GM12878 (cell line): Measurements from ENCODE around the gene TRAF7. TPM values are rescaled to one million over a fixed set of nuclear protein-coding genes. Genes with fewer than 3 reads are reported as not detected.

Experiments
- ATAC-seq: fragments of 200-7000 bp; cut with Tn5 transposase; 3 replicates; pipeline ENCODE4 v1.9.1; 2020; ENCODE audit warnings: mild to moderate bottlenecking, moderate library complexity
- BruUV-seq: library from RNA; stranded (reverse); fragments of 400-500 nt; replicated peaks from 2 replicates; lab custom pipeline; 2021; lab: Mats Ljungman, UMichigan
- CTCF ChIA-PET: fragments of 300-600 bp; sonication (Branson Sonifier 250); formaldehyde crosslinking; extraction: SDS; loops from one replicate; lab custom pipeline; 2021; ENCODE audit warnings: inconsistent platforms; lab: Yijun Ruan, JAX
- POLR2A ChIA-PET: fragments of 350-600 bp; formaldehyde crosslinking; extraction: SDS; loops from one replicate; lab custom pipeline; 2021; ENCODE audit warnings: inconsistent platforms; lab: Charles Lee
- RAD21 ChIA-PET: fragments of 300-600 bp; sonication (Branson Sonifier 250); formaldehyde crosslinking; loops from one replicate; lab custom pipeline; 2023; ENCODE audit warnings: antibody characterized with exemption; ENCODE audit not compliant: unreplicated experiment; lab: Charles Lee
- SMC1A ChIA-PET: fragments of 300-600 bp; sonication (Branson Sonifier 250); formaldehyde crosslinking; loops from one replicate; lab custom pipeline; 2023; ENCODE audit not compliant: unreplicated experiment, uncharacterized antibody; lab: Charles Lee
- DNase-seq: peaks from one replicate; pipeline ENCODE4 v3.0.0-alpha.2; 2011; ENCODE audit warnings: low read depth, low spot score
- FAIRE-seq: peaks from 3 replicates; lab custom pipeline; 2011; peaks lifted over from hg19 to GRCh38; lab: Jason Lieb, UNC
- H2AFZ ChIP-seq: 2 replicates; pipeline ENCODE4 v1.6.0; 2011; ENCODE audit warnings: low read depth, low read length, control low read depth; ENCODE audit not compliant: control insufficient read depth
- H3K27ac ChIP-seq: 2 replicates; pipeline ENCODE4 v1.5.1; 2011; ENCODE audit warnings: control low read depth; ENCODE audit not compliant: control insufficient read depth, insufficient read depth
- H3K27me3 ChIP-seq, 2 experiments: replicated peaks in 1 of 2; 2 replicates each; pipeline versions ENCODE4 v1.6.0 to v1.6.1; 2011; ENCODE audit warnings: low read length in 1 of 2; ENCODE audit not compliant: control insufficient read depth in 2 of 2, insufficient read depth in 2 of 2
- H3K36me3 ChIP-seq, 2 experiments: 2 replicates each; pipeline ENCODE4 v1.5.1; 2011; ENCODE audit warnings: low read length in 1 of 2; ENCODE audit not compliant: control insufficient read depth in 2 of 2, insufficient read depth in 2 of 2
- H3K4me1 ChIP-seq: 2 replicates; pipeline ENCODE4 v1.6.1; 2011; ENCODE audit warnings: mild to moderate bottlenecking, low read length, moderate library complexity, mixed read lengths; ENCODE audit not compliant: control insufficient read depth, insufficient read depth
- H3K4me2 ChIP-seq: 2 replicates; pipeline ENCODE4 v1.6.0; 2011; ENCODE audit warnings: control low read depth; ENCODE audit not compliant: control insufficient read depth, insufficient read depth
- H3K4me3 ChIP-seq: fragments of 200-600 bp; sonication (generic); 2 replicates; pipeline ENCODE4 v1.5.1; 2016
- H3K79me2 ChIP-seq: 2 replicates; pipeline ENCODE4 v1.6.0; 2011; ENCODE audit warnings: low read length; ENCODE audit not compliant: control insufficient read depth, insufficient read depth
- H3K9ac ChIP-seq: 2 replicates; pipeline ENCODE4 v1.8.0; 2011; ENCODE audit warnings: low read length, control low read depth, mixed read lengths; ENCODE audit not compliant: control insufficient read depth, insufficient read depth
- H3K9me3 ChIP-seq: replicated peaks from 3 replicates; pipeline ENCODE4 v1.5.1; 2011; ENCODE audit warnings: mild to moderate bottlenecking, low read length; ENCODE audit not compliant: control insufficient read depth, insufficient read depth
- H4K20me1 ChIP-seq: 2 replicates; pipeline ENCODE4 v1.6.0; 2011; ENCODE audit not compliant: control insufficient read depth, insufficient read depth
- ATF2 ChIP-seq: IDR thresholded peaks from 2 replicates; pipeline ENCODE4 v1.6.1; 2012; ENCODE audit warnings: low read length, inconsistent platforms
- BACH1 ChIP-seq: fragments of 450-650 bp; IDR thresholded peaks from 2 replicates; pipeline ENCODE4 v1.6.1; 2017; ENCODE audit warnings: mild to moderate bottlenecking, borderline replicate concordance
- EP300 ChIP-seq, 2 experiments: fragments of 150-350 bp in 1 of 2; IDR thresholded peaks; 2 replicates each; pipeline ENCODE4 v1.6.1; 2011 to 2012; ENCODE audit warnings: low read depth in 2 of 2, low read length in 2 of 2, borderline replicate concordance in 1 of 2, improper control_type of control experiment in 1 of 2, inconsistent platforms in 1 of 2; ENCODE audit not compliant: control insufficient read depth in 1 of 2
- ETV6 ChIP-seq, 2 experiments: fragments of 450-650 bp in 1 of 2; IDR thresholded peaks in 1 of 2; conservative IDR thresholded peaks in 1 of 2; 2 replicates each; pipeline ENCODE4 v1.6.1; 2014; ENCODE audit warnings: antibody characterized with exemption in 1 of 2, borderline replicate concordance in 1 of 2, low read depth in 1 of 2, mild to moderate bottlenecking in 1 of 2, moderate library complexity in 1 of 2
- JUND ChIP-seq: IDR thresholded peaks from 2 replicates; pipeline ENCODE4 v1.6.1; 2012; ENCODE audit warnings: low read depth, mild to moderate bottlenecking, low read length, improper control_type of control experiment, moderate library complexity
- NRF1 ChIP-seq: conservative IDR thresholded peaks from 2 replicates; pipeline ENCODE4 v1.6.1; 2011; ENCODE audit warnings: mild to moderate bottlenecking, low read depth, low read length, improper control_type of control experiment
- PAX8 ChIP-seq: fragments of 450-650 bp; IDR thresholded peaks from 2 replicates; pipeline ENCODE4 v1.6.1; 2017; ENCODE audit warnings: mild to moderate bottlenecking, moderate library complexity
- SMAD1 ChIP-seq: fragments of 450-650 bp; IDR thresholded peaks from 2 replicates; pipeline ENCODE4 v1.6.1; 2018; ENCODE audit warnings: mild to moderate bottlenecking, low read depth; ENCODE audit not compliant: partially characterized antibody
- STAT1 ChIP-seq: fragments of 450-650 bp; conservative IDR thresholded peaks from 2 replicates; pipeline ENCODE4 v1.6.1; 2014; ENCODE audit warnings: antibody characterized with exemption, mild to moderate bottlenecking
- TCF3 ChIP-seq: IDR thresholded peaks from 2 replicates; pipeline ENCODE4 v1.6.1; 2012; ENCODE audit warnings: low read depth, mild to moderate bottlenecking, low read length, borderline replicate concordance; ENCODE audit not compliant: insufficient read depth
- TCF7 ChIP-seq: IDR thresholded peaks from 2 replicates; pipeline ENCODE4 v1.6.1; 2014; ENCODE audit warnings: antibody characterized with exemption, borderline replicate concordance
- ZBED1 ChIP-seq: IDR thresholded peaks from 2 replicates; pipeline ENCODE4 v1.6.1; 2016; ENCODE audit warnings: borderline replicate concordance
- WGBS: methylation state at CpG from one replicate; pipeline ENCODE4 v1.1.6; 2016; ENCODE audit warnings: low lambda C conversion rate; ENCODE audit not compliant: insufficient replicate concordance, insufficient coverage; ENCODE audit errors: missing lambda C conversion rate; 5-methylcytosine and 5-hydroxymethylcytosine counted together
- in situ Hi-C: fragments of 300-500 bp; cut with MboI; formaldehyde crosslinking; loops from 9 replicates; pipeline ENCODE4 v1.14.3; 2018; ENCODE audit warnings: mixed read lengths
- intact Hi-C: fragments of 100-400 bp; cut with micrococcal nuclease; formaldehyde crosslinking; loops from one replicate; pipeline ENCODE4 v1.14.2; 2022; ENCODE audit not compliant: unreplicated experiment
- polyA plus RNA-seq, 11 experiments: library from polyadenylated mRNA; depleted of rRNA in 4 of 11; unstranded in 6 of 11; stranded (reverse) in 5 of 11; fragments of >200 nt; fragmentation: Nextera tagmentation in 4 of 11; fragmentation: Illumina TruSeq in 1 of 11; extraction: Ambion mirVana in 4 of 11; extraction: Trizol in 1 of 11; gene quantifications; 1 replicate in 1 of 11; 2 replicates in 10 of 11; pipeline versions ENCODE4 v1.2.1 to v1.2.3, GENCODE V29; 2011 to 2016; ENCODE audit warnings: inconsistent platforms in 2 of 11, missing spikeins in 2 of 11, low read depth in 1 of 11
- total RNA-seq, 4 experiments: library from RNA; depleted of rRNA in 3 of 4; stranded (reverse); fragments of >200 nt in 3 of 4; fragmentation: Illumina TruSeq in 1 of 4; extraction: Trizol in 1 of 4; gene quantifications; 2 replicates each; pipeline versions ENCODE4 v1.2.1 to v1.2.3, GENCODE V29; 2013 to 2021

Gene TRAF7
- total and polyA plus RNA-seq, 10 of the 15 experiments (the other 5 are each of a cell fraction or from before 2014, with no cell fraction given): 0.61 to 87.0 (median 30.0) TPM

DNA sequence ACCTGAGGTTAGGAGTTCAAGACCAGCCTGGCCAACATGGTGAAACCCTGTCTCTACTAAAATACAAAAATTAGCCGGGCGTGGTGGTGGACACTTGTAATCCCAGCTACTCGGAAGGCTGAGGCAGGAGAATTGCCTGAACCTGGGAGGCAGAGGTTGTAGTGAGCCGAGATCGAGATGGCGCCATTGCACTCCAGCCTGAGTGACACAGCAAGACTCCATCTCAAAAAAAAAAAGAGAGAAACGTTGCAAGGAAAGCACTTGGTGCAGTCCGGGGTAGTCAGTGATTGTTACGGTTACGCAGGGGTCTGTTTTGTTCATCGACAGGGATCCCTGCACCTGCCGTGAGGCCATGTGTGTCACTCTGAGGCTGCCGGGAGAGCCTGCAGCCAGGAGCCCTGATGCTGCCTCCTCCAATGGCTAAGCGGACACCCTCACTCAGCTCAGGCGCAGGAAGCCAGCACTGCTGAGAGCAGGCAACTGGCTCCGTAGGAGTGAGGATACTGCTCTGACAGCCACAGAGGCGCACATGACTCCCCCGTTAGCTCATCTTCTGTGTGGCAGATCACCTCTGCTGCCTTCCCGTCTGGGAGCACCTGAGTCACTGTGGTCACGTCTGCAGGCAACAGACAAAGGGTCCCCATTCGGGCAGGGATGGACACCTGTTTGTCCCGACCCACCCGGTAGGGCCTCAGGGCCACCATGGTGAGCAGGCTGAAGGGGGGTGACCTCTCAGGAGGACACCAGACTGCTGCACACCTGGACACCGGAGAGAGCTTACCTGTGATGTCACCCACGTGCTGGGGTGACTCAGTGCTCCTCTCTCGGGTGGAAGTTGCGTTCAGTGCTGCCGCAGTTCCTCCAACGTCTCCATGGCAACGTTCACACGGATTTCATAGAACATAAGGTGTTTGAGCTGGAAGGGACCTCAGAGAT is 12.4 kb upstream of the TRAF7 start:
- in situ Hi-C loops: loop anchor here (5.0 to 10.0 kb wide), 3 partner anchors 58 to 278 kb away; no protein-coding TSS in a partner anchor

More for the DNA sequence above, 12.4 kb upstream of the TRAF7 start:
- TF ChIP-seq TCF7 (no peak), ZBED1 (no peak), NRF1 (no peak), EP300 (IDR thresholded peaks at IDR 0.05; ENCODE audit: borderline replicate concordance in 1 of 2, control insufficient read depth in 1 of 2, low read depth in 2 of 2, low read length in 2 of 2) (no peak), SMAD1 (no peak), ATF2 (no peak), PAX8 (no peak), BACH1 (no peak), JUND (no peak), ETV6 (conservative IDR thresholded peaks at IDR 0.05 in 1 of 2, IDR thresholded peaks at IDR 0.05 in 1 of 2; ENCODE audit: borderline replicate concordance in 1 of 2, low read depth in 1 of 2) (no peak), TCF3 (no peak), STAT1 (no peak)
- TF ChIP-seq, all 136 proteins: peak for 0
- H3K27ac ChIP-seq: no peak overlapping the region
- FAIRE-seq (no peak), ATAC-seq (no peak), DNase-seq (no peak)
- CTCF ChIA-PET: interaction anchor here (1.0 to 1.1 kb wide), 3 partner anchors 10 to 52 kb away, joined by 3 read pairs; no protein-coding TSS in a partner anchor
- RAD21 ChIA-PET: no interaction called here
- no peak overlapping the region for H2AFZ ChIP-seq
- no peak overlapping the region for H3K4me3 ChIP-seq
- H4K20me1 ChIP-seq: no peaks in the 10 kb centered on the region
- intact Hi-C loops: no loop called here
- H3K36me3 ChIP-seq: no peaks in the 10 kb centered on the region
- BruUV-seq: no TSS peak
- POLR2A ChIA-PET: interaction anchor here (0.7 kb wide), 1 partner anchor 72 kb away, joined by 7 read pairs; the partner anchor contains the start of gene PGP
- SMC1A ChIA-PET: interaction anchor here (0.7 kb wide), 1 partner anchor 22 kb away, joined by 3 read pairs; no protein-coding TSS in a partner anchor
- 61% methylated on average over 29 of the region's 31 CpGs for WGBS
- no peaks in the 10 kb centered on the region for H3K4me1 ChIP-seq
- no peak overlapping the region for H3K4me2 ChIP-seq
- H3K79me2 ChIP-seq: no peaks in the 10 kb centered on the region
- no peaks in the 10 kb centered on the region for H3K27me3 ChIP-seq
- no peaks in the 10 kb centered on the region for H3K9me3 ChIP-seq
- H3K9ac ChIP-seq: no peak overlapping the region
